Bronchial epithelial cell (primary cell): Measurements from ENCODE around the gene RASGRF2. TPM values are rescaled to one million over a fixed set of nuclear protein-coding genes. Genes with fewer than 3 reads are reported as not detected.

Source experiments
- DNase-seq: peaks from one replicate; pipeline ENCODE4 v3.0.0-alpha.2; 2010; ENCODE audit warnings: low read depth
- FAIRE-seq: peaks from 2 replicates; lab custom pipeline; 2011; peaks lifted over from hg19 to GRCh38; lab: Jason Lieb, UNC
- H3K27me3 ChIP-seq: 2 replicates; pipeline ENCODE4 v1.5.1; 2011; ENCODE audit warnings: low read length; ENCODE audit not compliant: control insufficient read depth, insufficient read depth
- H3K36me3 ChIP-seq: 2 replicates; pipeline ENCODE4 v1.5.1; 2011; ENCODE audit warnings: low read length; ENCODE audit not compliant: control insufficient read depth, insufficient read depth
- H3K4me3 ChIP-seq: 2 replicates; pipeline ENCODE4 v1.5.1; 2011; ENCODE audit warnings: mild to moderate bottlenecking, low read depth, low read length, control low read depth
- total RNA-seq: library from RNA; depleted of rRNA; stranded (reverse); fragments of >200 nt; gene quantifications from 2 replicates; pipeline ENCODE4 v1.2.1, GENCODE V29; 2014
- TF ChIP-seq, protein P1 (sequence below): IDR thresholded peaks from 2 replicates; pipeline ENCODE4 v1.5.1; 2011; ENCODE audit warnings: mild to moderate bottlenecking, moderate library complexity, low read length, control low read depth, inconsistent platforms; ENCODE audit not compliant: insufficient read depth, severe bottlenecking

The RASGRF2 gene
- total RNA-seq, 1 donor from 2014 or later, result 0.53 TPM

DNA sequence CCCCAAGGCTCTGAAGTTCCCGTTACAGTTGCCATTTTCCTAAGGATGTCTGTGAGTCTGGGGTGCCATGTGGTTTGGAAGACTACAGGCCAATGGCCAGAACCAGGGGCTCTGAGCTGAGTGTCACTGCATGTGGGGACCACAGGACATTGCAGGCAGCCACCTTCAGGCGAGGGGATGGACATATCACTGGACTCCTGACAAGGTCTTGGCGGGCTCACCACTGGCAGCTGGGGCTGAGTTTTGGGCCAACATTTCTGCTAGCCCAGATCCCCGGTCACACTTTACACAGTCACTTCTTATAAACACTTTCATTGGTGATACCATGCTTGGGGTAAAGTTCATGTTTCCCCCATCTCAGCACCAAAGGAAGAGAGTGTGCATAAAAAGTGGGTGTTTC is 109.8 kb downstream of the RASGRF2 start:
- Histone ChIP-seq H3K36me3 (no peaks in the 10 kb centered on the region), H3K4me3 (no peak overlapping the region), H3K27me3 (no peaks in the 10 kb centered on the region)
- FAIRE-seq (no peak), DNase-seq (no peak)
- TF ChIP-seq, protein P1, sequence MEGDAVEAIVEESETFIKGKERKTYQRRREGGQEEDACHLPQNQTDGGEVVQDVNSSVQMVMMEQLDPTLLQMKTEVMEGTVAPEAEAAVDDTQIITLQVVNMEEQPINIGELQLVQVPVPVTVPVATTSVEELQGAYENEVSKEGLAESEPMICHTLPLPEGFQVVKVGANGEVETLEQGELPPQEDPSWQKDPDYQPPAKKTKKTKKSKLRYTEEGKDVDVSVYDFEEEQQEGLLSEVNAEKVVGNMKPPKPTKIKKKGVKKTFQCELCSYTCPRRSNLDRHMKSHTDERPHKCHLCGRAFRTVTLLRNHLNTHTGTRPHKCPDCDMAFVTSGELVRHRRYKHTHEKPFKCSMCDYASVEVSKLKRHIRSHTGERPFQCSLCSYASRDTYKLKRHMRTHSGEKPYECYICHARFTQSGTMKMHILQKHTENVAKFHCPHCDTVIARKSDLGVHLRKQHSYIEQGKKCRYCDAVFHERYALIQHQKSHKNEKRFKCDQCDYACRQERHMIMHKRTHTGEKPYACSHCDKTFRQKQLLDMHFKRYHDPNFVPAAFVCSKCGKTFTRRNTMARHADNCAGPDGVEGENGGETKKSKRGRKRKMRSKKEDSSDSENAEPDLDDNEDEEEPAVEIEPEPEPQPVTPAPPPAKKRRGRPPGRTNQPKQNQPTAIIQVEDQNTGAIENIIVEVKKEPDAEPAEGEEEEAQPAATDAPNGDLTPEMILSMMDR, result no peak

DNA sequence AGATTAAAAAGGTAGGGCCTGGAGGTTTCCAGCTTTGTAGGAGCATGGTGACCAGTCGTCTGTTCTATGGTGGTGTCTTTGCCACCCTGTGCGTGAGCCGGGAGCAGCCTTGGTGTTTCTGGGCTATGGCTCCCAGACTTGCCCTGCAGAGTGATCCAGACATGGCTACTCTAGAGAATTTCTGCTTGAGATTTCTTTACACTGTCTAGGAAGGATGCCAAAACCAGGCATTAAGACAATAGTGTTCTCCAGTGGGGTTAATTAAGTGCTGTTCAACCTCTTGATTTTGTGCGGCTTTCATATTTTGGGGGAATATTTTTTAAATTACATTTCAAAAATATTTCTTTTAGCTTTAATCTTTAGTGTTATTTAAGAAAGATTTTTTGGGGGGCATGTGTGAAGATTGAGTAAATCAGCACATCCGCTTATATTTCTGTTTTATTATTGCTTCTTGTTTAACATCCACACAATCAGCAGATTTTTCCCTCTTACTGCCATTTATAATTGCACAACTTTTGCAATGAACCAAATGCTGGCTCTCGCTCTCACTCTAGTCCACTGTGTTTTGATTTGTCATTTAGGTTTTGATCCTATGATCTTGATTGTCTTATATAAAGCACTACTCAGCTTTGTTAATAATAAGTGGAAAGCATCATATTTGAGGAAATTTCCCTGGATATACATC is 110.5 kb downstream of the RASGRF2 start:
- no peak for DNase-seq
- Histone ChIP-seq H3K27me3 (no peaks in the 10 kb centered on the region), H3K4me3 (no peak overlapping the region), H3K36me3 (no peaks in the 10 kb centered on the region)
- TF ChIP-seq, protein P1, result no peak
- no peak for FAIRE-seq

DNA sequence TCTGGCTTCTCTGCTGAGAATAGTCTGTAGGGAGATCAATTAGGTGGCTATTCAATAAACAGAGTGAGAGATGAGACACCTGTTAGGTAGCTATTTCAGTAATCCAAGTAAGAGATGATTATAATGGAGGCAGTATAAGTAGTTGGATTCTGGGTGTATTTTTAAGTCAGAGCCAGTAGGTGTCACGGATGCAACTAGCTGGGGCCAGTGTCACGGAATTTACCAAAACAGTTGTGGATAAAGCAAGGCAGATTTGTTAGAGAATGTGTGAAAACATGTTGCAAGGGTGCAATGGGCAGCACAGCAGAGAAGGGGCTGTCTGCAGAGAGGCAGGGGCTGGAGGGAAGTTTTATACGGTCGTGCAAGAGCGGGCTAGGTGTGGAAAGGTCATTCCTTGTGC is 114.9 kb downstream of the RASGRF2 start:
- no peak overlapping the region for H3K4me3 ChIP-seq
- no peak for FAIRE-seq

DNA sequence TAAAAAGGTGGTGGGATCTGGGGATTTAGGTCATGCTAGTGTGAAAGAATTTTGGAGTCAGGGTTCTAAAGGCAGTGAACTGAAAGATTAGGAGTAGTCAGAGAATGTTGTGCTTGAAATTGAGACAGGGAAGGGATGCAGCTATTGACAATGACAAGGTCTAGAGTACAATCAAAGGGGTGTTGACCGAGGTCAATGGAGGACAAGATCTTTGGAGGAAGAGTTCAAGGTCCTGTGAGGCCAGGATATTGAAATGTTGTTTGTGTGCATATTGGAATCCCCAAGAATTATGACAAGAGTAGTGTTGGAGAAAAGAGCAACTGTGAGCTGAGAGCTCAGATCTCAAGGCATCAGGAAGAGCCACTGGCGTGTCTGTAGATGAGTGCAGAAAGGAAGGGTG is 116.9 kb downstream of the RASGRF2 start:
- Histone ChIP-seq H3K36me3 (no peaks in the 10 kb centered on the region), H3K27me3 (no peaks in the 10 kb centered on the region), H3K4me3 (no peak overlapping the region)
- FAIRE-seq (no peak), DNase-seq (no peak)
- TF ChIP-seq, protein P1, result no peak

More for the DNA sequence above, 114.9 kb downstream of the RASGRF2 start:
- DNase-seq, result no peak
- Histone ChIP-seq H3K27me3 (no peaks in the 10 kb centered on the region), H3K36me3 (no peaks in the 10 kb centered on the region)
- TF ChIP-seq, protein P1, result no peak

DNA sequence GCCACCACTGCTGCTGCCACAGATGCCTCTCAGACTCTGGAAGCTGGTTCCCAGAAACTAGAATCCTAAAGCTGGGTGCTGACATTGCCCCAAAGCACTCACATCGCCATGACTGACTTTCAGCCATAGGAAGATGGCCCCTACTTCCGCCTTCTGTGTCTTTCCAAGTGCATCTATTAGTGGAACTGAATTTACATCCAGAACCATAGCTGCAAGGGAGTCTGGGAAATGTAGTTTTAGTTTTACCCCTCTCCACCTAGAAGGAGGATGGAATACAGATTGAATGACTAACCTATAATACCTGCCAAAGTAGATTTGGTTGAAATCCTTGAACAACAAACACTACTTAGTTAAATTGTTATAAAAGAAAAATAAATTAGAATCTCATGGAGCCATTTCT is 118.8 kb downstream of the RASGRF2 start:
- Histone ChIP-seq H3K36me3 (no peaks in the 10 kb centered on the region), H3K27me3 (peaks cover 2% of the 10 kb centered on the region), H3K4me3 (no peak overlapping the region)
- FAIRE-seq (no peak), DNase-seq (no peak)
- TF ChIP-seq, protein P1, result no peak

DNA sequence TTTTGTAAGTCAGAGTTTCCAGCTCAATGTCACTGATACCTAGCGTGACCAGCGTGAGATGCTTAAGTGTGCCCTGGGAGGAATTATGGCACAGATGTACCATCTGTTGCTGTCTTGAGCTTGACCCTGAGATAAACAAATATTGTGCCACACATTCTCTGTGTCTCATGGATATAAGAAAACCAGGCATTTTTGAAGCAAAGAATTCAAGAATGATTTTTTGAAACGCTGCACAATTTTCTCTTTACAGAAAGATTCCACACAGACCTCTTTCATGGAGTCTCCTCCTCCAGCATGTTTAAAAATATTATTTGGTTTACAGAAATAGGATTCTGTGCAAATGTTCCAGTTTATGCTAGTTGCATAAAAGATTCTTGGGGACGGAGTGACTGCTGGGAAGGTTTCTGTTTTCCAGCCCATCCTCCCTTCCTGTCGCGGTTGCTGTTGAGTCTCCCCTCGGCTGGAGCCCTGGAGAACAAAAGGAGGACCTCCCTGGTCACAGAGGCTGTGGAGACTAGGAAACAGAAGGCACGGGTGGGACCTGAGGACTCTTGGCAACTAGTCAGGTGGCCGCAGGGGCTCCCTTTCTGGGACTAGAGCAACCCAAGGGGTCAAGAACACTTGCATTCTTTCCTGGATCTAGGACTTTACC is 120.8 kb downstream of the RASGRF2 start:
- no peaks in the 10 kb centered on the region for H3K36me3 ChIP-seq
- peaks cover 2% of the 10 kb centered on the region for H3K27me3 ChIP-seq
- TF ChIP-seq, protein P1, result no peak
- peak; percentile 32 for FAIRE-seq
- DNase-seq, result no peak
- H3K4me3 ChIP-seq, result no peak overlapping the region
